ENCODE results near the gene PLEKHG1.

GRCh38 chr6:150573041-150573681 is 26.5 kb upstream of the PLEKHG1 start:
- TF ChIP-seq CTCF (IDR thresholded peaks at IDR 0.05) (no peak), POLR2A (IDR thresholded peaks at IDR 0.05) (no peak)
